Urinary bladder (tissue), 4 donors: ENCODE data around the gene ICA1. TPM values are rescaled to one million over a fixed set of nuclear protein-coding genes. Genes with fewer than 3 reads are reported as not detected.

Source experiments
- DNase-seq: peaks from one replicate; pipeline ENCODE4 v3.0.0-alpha.2; 2015; ENCODE audit errors: extremely low spot score
- H3K27ac ChIP-seq: one replicate; pipeline ENCODE4 v1.5.1; 2013; ENCODE audit warnings: low read depth, mild to moderate bottlenecking, moderate library complexity
- H3K36me3 ChIP-seq: one replicate; pipeline ENCODE4 v1.6.1; 2013; ENCODE audit warnings: mild to moderate bottlenecking, moderate library complexity; ENCODE audit not compliant: insufficient read depth
- H3K4me1 ChIP-seq: one replicate; pipeline ENCODE4 v1.6.1; 2013; ENCODE audit warnings: mild to moderate bottlenecking, moderate library complexity; ENCODE audit not compliant: insufficient read depth
- H3K4me3 ChIP-seq: one replicate; pipeline ENCODE4 v1.5.1; 2013; ENCODE audit warnings: low read depth, low read length
- WGBS: extraction: QIAGEN DNeasy Blood & Tissue Kit; methylation state at CpG from one replicate; pipeline ENCODE4 v1.1.7; 2013; 5-methylcytosine and 5-hydroxymethylcytosine counted together
- polyA plus RNA-seq: library from polyadenylated mRNA; stranded (reverse); fragments of 200-250 nt; gene quantifications from one replicate; pipeline ENCODE4 v1.2.3, GENCODE V29; 2013
- total RNA-seq: library from RNA; depleted of rRNA; stranded (reverse); fragments of >200 nt; gene quantifications from one replicate; pipeline ENCODE4 v1.2.3, GENCODE V29; 2014
- donor health status: healthy with polysubstance abuse.
- donor health status: healthy.

ICA1 gene
- total and polyA plus RNA-seq, 2 donors: 8.3 to 32.8 TPM

GRCh38 chr7:8284606-8285005 is 22.6 kb upstream of the ICA1 start:
- Histone ChIP-seq H3K27ac (no peak overlapping the region), H3K4me1 (no peaks in the 10 kb centered on the region), H3K4me3 (no peak overlapping the region), H3K36me3 (no peaks in the 10 kb centered on the region)
- DNase-seq: no peak
- 34% methylated on average over 1 of the region's 1 CpG for WGBS

GRCh38 chr7:8283968-8284367 is 22.0 kb upstream of the ICA1 start:
- no peak overlapping the region for H3K27ac ChIP-seq
- no peak for DNase-seq

GRCh38 chr7:8282871-8283270 is 20.9 kb upstream of the ICA1 start:
- Histone ChIP-seq H3K4me3 (no peak overlapping the region), H3K4me1 (no peaks in the 10 kb centered on the region), H3K36me3 (no peaks in the 10 kb centered on the region), H3K27ac (no peak overlapping the region)
- no peak for DNase-seq
- WGBS: 86% methylated on average over 2 of the region's 2 CpGs

More at GRCh38 chr7:8283968-8284367, 22.0 kb upstream of the ICA1 start:
- H3K4me3 ChIP-seq: no peak overlapping the region
- H3K4me1 ChIP-seq: no peaks in the 10 kb centered on the region
- WGBS: 59% methylated on average over 2 of the region's 2 CpGs
- no peaks in the 10 kb centered on the region for H3K36me3 ChIP-seq

DNA sequence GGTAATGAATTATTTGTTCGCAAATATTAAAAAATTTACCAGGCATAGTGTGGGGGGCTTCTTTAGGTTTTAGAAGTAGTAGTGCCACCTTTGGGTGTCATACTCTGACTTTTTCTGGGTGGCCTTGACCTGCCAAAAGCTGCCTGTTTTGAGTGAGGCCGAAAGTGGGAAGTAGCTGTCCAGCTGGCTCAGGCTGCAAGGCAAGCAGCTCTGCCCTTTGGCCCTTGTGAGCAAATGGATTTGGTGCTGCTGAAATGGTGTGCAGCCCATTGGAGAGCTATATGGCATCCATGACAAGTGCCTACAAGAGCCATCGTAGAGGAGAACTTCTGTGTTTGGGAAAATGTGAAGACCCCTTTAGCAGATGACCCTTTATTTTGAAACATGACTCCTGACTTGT is 20.2 kb upstream of the ICA1 start:
- 88% methylated on average over 3 of the region's 3 CpGs for WGBS
- Histone ChIP-seq H3K4me1 (no peaks in the 10 kb centered on the region), H3K27ac (no peak overlapping the region), H3K36me3 (no peaks in the 10 kb centered on the region), H3K4me3 (no peak overlapping the region)
- no peak for DNase-seq

GRCh38 chr7:8278183-8278582 is 16.2 kb upstream of the ICA1 start:
- WGBS: 66% methylated on average over 2 of the region's 2 CpGs
- no peak for DNase-seq
- Histone ChIP-seq H3K36me3 (no peaks in the 10 kb centered on the region), H3K4me3 (no peak overlapping the region), H3K27ac (no peak overlapping the region), H3K4me1 (no peaks in the 10 kb centered on the region)

DNA sequence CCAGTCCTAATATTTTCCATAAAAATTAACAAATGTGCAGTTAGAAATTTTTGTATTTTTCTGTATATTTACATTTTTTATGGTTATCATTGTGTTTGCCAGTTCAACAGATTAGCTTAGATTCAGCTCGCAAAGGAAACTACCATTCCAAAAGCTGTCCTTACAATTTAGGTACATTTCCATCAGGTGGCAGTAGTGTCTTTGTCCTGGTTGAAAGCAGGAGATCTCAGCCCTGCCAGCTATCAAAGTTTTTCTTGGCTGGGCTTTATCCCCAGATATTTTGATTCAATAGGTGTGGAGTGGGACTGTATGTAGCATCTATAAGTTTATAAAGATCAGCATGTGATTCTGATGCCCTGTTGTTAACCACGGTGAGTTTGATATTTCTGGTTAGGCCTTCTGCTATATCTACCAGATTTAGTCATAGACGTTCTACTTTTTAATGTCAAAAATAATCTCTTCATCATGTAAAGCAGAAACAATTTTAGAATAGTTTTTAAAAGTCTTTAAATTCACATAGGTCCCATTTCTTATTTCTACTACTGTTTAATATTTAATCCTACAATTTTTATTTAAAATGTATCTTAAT is 15.5 kb upstream of the ICA1 start:
- no peak overlapping the region for H3K4me3 ChIP-seq
- H3K36me3 ChIP-seq: no peaks in the 10 kb centered on the region
- WGBS: 75% methylated on average over 3 of the region's 3 CpGs
- no peak overlapping the region for H3K27ac ChIP-seq
- no peaks in the 10 kb centered on the region for H3K4me1 ChIP-seq
- no peak for DNase-seq

DNA sequence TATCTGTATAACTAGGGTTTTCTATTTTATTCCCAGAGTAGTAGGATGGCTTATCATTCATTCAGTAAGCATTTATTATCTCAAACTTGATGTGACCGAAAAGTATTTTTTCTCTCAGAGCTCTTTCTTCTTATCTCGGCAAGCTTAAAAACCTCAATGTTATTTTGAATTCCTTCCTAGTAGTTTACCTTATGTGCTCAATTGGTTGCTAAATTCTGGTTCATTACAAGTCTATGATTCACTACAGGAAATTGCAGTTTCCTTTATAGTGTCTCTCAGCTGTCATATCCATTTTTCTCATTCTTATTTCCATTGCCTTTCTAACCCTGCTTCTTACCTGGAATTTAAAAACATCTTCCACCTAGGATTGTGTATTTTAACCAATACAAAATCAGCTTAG is 12.6 kb upstream of the ICA1 start:
- Histone ChIP-seq H3K4me1 (no peaks in the 10 kb centered on the region), H3K4me3 (no peak overlapping the region), H3K27ac (no peak overlapping the region), H3K36me3 (no peaks in the 10 kb centered on the region)
- DNase-seq: no peak
- WGBS: 69% methylated on average over 2 of the region's 2 CpGs

DNA sequence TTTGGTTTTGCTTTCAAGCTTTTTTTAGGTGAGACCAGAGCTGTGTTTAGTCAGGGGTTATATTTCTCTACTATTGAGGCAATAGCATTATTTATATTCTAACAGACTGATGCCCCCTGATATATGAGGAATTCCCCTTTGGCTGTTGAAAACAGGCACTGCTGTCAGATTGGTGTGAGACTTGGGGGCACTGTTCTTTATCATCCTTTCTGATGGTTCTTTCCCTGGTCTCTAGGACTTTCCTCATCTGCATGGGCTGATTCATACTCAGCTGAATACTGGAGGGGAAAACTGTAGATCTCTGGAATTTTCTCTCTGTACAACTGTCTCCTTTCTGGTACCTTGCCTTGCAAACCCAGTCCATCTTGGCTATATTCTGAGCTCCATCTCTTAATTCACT is 10.0 kb upstream of the ICA1 start:
- DNase-seq: no peak
- Histone ChIP-seq H3K27ac (no peak overlapping the region), H3K4me3 (no peak overlapping the region), H3K4me1 (no peaks in the 10 kb centered on the region), H3K36me3 (no peaks in the 10 kb centered on the region)

GRCh38 chr7:8263048-8263447 is 1.1 kb upstream of the ICA1 start:
- Histone ChIP-seq H3K4me3 (no peak overlapping the region), H3K27ac (no peak overlapping the region), H3K36me3 (no peaks in the 10 kb centered on the region), H3K4me1 (no peaks in the 10 kb centered on the region)
- 66% methylated on average over 7 of the region's 7 CpGs for WGBS
- no peak for DNase-seq

GRCh38 chr7:8260871-8261694 is 884 bp downstream of the ICA1 start:
- H3K36me3 ChIP-seq: no peaks in the 10 kb centered on the region
- 7% methylated on average over 31 of the region's 31 CpGs for WGBS
- DNase-seq: no peak
- no peaks in the 10 kb centered on the region for H3K4me1 ChIP-seq
- H3K4me3 ChIP-seq: peak overlapping the region; percentile 58
- H3K27ac ChIP-seq: peak overlapping the region; percentile 63

GRCh38 chr7:8259586-8260222 is 2.3 kb downstream of the ICA1 start:
- WGBS: 73% methylated on average over 10 of the region's 10 CpGs

DNA sequence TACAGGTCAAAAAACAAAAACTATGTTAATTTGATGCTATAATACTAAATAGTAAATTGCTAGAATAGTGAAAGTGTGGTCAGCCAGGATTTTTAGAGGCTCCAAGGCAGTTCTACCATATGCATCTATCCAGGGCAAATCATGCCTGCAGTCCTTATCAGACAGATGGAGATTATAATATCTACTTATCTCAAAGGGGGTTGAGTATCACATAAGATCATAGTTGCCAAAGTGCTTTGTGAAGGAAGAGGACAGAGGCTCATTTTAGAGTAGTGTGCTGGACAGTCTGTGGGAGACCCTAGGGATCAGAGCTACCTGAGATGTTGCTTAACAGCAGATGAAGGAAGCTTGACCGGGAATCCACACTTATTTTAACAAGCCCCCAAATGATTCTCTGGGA is 3.2 kb downstream of the ICA1 start:
- H3K4me3 ChIP-seq: no peak overlapping the region
- 71% methylated on average over 1 of the region's 1 CpG for WGBS
- no peak overlapping the region for H3K27ac ChIP-seq
- H3K4me1 ChIP-seq: no peaks in the 10 kb centered on the region
- DNase-seq: no peak
- no peaks in the 10 kb centered on the region for H3K36me3 ChIP-seq

More at GRCh38 chr7:8259586-8260222, 2.3 kb downstream of the ICA1 start:
- no peak for DNase-seq
- no peaks in the 10 kb centered on the region for H3K36me3 ChIP-seq
- H3K4me3 ChIP-seq: no peak overlapping the region
- H3K27ac ChIP-seq: no peak overlapping the region
- H3K4me1 ChIP-seq: no peaks in the 10 kb centered on the region

GRCh38 chr7:8258166-8258565 is 3.8 kb downstream of the ICA1 start:
- 91% methylated on average over 4 of the region's 4 CpGs for WGBS
- no peak overlapping the region for H3K4me3 ChIP-seq
- DNase-seq: no peak
- H3K36me3 ChIP-seq: no peaks in the 10 kb centered on the region
- H3K4me1 ChIP-seq: no peaks in the 10 kb centered on the region
- no peak overlapping the region for H3K27ac ChIP-seq
